Fibroblast of lung (primary cell): ENCODE data around the gene SYP.

Source experiments
- EZH2 ChIP-seq: IDR thresholded peaks from 2 replicates; pipeline ENCODE4 v1.5.1; 2012; ENCODE audit warnings: low read length, control low read depth, mild to moderate bottlenecking; ENCODE audit errors: missing control alignments
- TF ChIP-seq, protein P1 (sequence below), 2 donors: IDR thresholded peaks in 1 of 2; conservative IDR thresholded peaks in 1 of 2; 1 replicate in 1 of 2; 2 replicates in 1 of 2; pipeline ENCODE4 v1.5.1; 2011 to 2012; ENCODE audit warnings: low read length in 2 of 2, control low read depth in 1 of 2, inconsistent platforms in 1 of 2, low read depth in 1 of 2, mild to moderate bottlenecking in 1 of 2

DNA sequence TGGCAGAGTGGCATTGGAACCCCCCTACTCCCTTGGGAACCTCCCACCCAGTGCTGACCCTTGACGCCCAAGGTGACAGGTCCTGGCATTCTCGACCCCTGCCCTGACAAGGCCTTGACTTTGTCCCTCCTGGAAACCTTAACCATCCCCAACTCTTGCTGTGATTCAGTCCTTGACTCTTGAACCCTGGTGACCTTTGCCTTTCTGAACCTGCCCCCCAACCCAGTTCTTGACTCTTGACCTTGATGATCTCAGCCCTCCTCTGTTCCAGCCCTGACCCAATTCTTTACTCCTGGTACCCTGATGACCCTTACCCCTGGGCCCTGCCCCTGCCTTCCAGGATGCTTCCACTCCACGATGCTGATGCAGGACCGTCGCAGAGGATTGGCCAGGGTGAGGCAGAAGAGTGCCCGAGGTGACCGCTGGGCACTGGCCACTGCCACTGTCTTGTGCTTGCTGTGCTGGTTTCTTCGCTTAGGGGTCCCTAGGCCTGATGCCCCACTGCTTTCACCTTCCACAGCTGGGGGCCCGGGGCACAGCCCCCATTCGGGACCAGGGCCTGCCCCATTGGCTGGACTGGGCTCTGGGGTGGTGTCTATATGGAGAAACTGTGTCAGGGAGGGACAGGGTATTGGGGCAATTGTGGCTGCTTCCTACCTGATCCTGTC, 31.5 kb upstream of the SYP start:
- TF ChIP-seq EZH2: no peak
- TF ChIP-seq, protein P1, sequence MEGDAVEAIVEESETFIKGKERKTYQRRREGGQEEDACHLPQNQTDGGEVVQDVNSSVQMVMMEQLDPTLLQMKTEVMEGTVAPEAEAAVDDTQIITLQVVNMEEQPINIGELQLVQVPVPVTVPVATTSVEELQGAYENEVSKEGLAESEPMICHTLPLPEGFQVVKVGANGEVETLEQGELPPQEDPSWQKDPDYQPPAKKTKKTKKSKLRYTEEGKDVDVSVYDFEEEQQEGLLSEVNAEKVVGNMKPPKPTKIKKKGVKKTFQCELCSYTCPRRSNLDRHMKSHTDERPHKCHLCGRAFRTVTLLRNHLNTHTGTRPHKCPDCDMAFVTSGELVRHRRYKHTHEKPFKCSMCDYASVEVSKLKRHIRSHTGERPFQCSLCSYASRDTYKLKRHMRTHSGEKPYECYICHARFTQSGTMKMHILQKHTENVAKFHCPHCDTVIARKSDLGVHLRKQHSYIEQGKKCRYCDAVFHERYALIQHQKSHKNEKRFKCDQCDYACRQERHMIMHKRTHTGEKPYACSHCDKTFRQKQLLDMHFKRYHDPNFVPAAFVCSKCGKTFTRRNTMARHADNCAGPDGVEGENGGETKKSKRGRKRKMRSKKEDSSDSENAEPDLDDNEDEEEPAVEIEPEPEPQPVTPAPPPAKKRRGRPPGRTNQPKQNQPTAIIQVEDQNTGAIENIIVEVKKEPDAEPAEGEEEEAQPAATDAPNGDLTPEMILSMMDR (conservative IDR thresholded peaks at IDR 0.05 in 1 of 2, IDR thresholded peaks at IDR 0.05 in 1 of 2; ENCODE audit: low read depth in 1 of 2, low read length in 2 of 2): no peak
